GM19043 (cell line): ENCODE data around the gene KAT5.
"Not testable (repeated sequence)": the region's sequence is repeated elsewhere in the genome, so short reads cannot be mapped to it uniquely, and the experiment has no call there.

ENCODE experiments used
- ATAC-seq: cut with Tn5 transposase; IDR thresholded peaks from one replicate; pipeline ENCODE4 v1.9.1; 2021; ENCODE audit warnings: low read depth; ENCODE audit not compliant: unreplicated experiment

KAT5 gene

GRCh38 chr11:65743681-65744025, 31.6 kb downstream of the KAT5 start:
- no peak for ATAC-seq

GRCh38 chr11:65744026-65744698, 32.1 kb downstream of the KAT5 start:
- no peak for ATAC-seq

GRCh38 chr11:65744699-65745042, 32.6 kb downstream of the KAT5 start:
- ATAC-seq = no peak

GRCh38 chr11:65745049-65745448, 33.0 kb downstream of the KAT5 start:
- ATAC-seq = no peak

- not testable (repeated sequence) for ATAC-seq
These were observed 50.1 kb downstream of the KAT5 start for GRCh38 chr11:65762169-65762568.

- ATAC-seq = not testable (repeated sequence)
These were observed 50.8 kb downstream of the KAT5 start for GRCh38 chr11:65762816-65763215.

- ATAC-seq = no peak
These were observed 52.4 kb downstream of the KAT5 start for GRCh38 chr11:65764434-65764833.

GRCh38 chr11:65766535-65766934, 54.5 kb downstream of the KAT5 start:
- no peak for ATAC-seq

GRCh38 chr11:65767406-65767805, 55.4 kb downstream of the KAT5 start:
- ATAC-seq = no peak

- not testable (repeated sequence) for ATAC-seq
These were observed 55.8 kb downstream of the KAT5 start for GRCh38 chr11:65767806-65768205.
